Fibroblast of skin of right biceps (primary cell): ENCODE results near the gene ANXA6.
"Not testable (repeated sequence)": the region's sequence is repeated elsewhere in the genome, so short reads cannot be mapped to it uniquely, and the experiment has no call there.

Source experiments
- DNase-seq: peaks from one replicate; pipeline ENCODE4 v3.0.0-alpha.2; 2013

The ANXA6 gene

DNA sequence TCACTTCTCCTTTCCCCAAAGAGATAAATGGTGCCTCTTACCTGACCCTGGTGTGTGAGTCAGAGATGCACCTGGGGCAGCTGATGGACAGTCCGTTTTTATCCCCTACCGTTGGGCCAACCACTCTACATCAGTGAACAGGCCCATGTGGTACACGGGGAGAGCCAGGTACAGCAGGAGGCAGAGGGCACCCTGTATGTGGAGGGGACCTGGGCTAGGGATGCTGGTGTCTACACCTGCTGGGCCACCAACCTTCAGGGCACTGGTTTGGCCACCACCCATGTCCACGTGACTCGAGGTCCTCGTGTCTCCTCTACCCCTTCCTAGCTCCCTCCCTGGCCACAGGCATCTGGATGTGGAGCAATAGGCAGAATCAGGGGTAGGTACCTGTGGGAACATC, 22.7 kb upstream of the ANXA6 start:
- DNase-seq, result no peak

DNA sequence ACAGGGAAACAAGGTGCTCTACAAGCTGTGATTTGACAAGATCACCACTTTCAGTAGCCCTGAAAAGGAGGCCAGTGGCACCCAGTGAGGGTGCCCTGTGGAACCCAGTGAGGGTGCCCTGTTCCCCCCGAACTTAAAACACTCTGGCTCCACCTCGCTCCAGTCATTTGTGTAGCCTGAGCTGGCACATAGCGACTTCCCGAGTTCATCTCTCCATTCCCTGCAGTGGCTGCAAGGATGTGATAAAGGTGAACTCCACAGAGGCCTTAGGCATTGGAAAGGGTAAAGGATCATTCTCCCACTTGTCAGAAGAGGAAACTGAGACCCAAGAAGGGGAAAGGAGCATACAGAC, 21.9 kb upstream of the ANXA6 start:
- no peak for DNase-seq

DNA sequence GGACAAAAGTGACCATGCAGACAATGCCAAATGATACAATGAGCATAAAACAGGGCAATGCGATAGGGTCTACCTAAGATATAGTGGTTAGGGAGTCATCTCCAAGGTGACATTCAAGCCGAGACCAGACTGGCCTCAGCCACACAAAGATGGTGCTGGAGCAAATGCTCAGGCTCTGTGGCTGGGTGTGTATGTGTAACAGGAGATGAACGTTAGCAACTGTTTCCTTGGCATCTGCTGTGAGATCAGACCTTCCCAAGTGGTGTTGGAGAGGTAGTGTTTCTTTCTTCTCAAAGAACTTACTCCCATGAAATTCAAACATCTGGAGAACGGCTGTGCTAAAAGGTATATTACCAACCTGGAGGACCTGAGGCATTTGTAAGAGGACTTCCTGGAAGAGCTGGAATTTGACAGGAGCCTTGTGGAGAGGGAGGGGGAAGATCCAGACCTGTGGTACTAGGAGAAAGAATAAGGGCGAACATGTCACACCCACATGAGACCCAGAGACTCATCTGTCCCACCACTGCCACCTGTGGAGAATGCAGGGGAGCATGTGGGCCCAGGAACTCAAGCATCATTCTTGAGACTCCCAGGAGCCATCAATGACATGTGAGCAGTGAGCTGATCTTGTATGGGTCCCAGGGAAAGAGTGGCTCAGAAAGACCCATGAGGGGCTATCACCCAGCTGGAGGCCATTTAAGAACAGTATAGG, 21.4 kb upstream of the ANXA6 start:
- DNase-seq, result no peak

DNA sequence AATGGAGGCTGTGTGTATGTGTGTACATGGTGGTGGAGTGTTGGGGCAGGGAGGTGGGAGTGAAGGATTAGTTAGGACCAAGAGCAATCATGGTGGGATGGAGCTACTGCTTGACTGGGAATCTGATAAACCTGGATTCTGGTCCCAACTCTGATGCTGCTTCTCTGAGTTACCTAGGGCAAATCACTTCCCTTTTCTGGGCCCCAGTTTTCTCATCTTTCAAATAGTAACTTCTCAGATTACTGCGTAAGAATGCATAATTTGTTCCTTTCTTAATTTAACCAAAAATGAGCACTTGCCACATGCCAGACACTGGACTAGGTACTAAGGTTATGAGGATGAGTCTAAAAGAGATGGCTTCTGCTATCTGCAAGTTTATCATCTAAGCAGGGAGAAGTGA, 20.8 kb upstream of the ANXA6 start:
- no peak for DNase-seq

DNA sequence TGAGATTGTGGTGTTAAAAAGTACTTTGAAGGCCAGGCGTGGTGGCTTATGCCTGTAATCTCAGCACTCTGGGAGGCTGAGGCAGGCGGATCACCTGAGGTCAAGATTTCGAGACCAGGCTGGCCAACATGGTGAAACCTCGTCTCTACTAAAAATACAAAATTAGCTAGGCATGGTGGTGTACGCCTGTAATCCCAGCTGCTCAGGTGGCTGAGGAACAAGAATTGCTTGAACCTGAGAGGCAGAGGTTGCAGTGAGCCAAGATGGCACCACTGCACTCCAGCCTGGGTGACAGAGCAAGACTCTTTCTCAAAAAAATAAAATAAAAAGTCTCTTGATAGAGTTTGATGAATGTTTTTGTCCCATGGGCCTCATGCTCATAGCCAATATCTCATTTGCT, 18.7 kb upstream of the ANXA6 start:
- DNase-seq, result not testable (repeated sequence)

DNA sequence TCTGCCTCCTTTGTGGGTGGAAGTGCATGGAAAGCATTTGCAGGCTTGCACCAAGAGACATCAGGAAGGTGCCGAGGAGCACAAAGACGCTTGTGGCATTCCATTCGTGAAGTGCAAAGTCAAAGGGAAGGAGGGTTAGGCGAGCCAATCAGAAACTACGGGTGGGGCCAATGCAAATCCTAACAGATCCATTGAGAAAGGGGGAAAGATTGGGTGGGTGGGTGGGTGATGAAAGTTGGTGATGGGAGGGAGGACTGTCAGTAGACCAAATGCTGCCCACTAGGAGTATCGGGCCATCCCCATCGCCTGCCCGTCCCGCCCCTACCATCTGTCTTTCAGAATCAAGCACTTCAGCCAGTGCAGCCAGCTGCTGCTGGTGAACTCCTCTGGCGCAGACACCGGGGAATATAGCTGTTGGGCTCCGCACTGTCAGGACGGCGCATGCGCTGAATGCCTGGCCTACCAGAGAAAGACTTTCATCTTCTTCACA, 17.1 kb upstream of the ANXA6 start:
- DNase-seq, result no peak

DNA sequence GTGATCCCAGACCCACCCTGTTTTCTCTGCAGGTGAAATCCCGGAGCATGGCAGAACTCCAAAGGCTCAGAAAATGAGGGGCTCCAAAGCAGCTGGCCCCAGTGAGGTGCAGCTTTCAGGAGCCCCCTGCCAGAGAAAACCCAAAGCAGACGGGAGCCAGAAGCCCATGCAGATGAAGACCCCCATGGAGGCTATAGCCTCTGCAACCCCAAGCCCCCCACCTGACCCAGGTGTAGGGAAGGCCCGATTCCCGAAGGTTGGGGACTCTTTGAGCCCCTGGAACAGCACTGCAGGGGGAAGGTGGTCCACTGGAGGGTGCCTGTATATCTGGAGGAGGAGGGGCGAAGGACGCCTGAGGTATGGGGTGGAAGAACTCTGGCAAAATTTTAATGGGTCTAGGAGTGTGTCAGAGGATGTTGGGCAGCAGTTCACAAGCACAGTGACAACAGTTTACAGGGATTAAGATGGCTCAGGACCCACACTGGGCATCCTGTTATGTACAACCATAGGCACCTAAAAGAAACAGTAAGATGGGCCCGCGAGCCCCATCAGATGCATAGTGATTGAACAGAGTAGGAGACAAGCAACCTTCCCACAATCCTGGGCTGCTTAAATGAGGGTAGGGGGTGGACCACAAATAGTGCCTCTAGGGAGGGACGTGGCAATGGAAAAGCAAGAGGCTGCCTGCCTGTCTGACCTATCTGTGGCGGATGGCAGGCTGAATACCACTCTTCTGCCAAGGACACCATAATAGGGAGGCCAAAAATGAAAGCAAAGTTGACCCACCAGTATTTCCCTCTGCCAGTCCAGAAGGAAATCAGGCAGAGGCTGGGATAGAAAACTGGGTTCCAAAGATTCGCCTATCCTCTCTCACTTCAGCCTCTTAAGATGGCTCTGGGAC, 16.4 kb upstream of the ANXA6 start:
- DNase-seq, result no peak

DNA sequence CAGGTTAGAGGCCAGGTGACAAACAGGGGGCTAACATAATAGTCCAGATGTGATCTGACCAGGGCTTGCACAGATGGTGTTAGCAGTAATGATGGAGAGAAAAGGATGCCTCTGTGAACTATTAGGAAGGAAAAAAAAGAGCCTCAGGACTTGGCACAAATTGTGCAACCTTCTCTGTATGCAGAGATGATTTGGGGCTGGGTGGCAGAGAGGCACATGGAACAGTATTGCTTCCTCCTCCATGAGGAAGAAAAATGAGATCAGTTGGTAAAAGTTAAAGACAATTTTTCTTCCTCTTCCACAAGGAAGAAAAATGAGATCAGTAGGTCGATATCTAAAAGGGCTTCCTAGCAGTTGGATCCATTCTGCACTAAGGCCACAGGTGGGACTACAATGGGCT, 13.9 kb upstream of the ANXA6 start:
- DNase-seq, result no peak

DNA sequence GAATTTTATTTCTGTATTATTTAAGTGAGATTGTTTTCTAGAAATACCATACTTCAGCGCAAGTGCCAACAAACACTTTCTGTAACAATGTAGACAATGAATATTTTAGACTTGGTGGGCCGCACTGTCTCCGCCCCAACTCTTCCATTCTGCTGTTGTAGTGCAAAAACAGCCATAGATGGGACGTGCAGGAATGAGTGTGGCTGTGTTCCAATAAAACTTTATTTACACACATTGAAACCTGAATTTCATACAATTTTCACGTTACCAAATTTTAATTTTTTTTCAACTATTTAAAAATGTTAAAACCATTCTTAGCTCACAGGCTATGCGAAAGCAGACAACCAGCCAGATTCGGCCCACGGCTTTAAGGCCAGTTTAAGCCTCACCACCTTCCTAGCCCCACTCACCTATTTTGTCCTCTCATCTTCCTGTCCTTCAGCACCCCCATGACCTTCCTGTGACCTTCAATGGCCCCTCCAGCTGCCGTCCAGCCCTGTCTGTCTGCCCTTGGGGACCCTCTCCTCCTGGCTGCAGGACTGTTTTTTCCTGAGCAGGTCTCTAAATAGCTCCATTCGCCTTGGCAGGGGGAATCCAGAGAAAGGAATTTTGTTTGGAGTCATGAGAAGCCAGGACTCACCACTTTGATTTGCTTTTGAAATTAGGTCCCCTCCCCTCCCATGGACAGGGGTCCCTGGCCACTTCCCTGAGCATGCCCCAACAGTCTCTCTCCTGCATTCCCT, 11.2 kb upstream of the ANXA6 start:
- no peak for DNase-seq

DNA sequence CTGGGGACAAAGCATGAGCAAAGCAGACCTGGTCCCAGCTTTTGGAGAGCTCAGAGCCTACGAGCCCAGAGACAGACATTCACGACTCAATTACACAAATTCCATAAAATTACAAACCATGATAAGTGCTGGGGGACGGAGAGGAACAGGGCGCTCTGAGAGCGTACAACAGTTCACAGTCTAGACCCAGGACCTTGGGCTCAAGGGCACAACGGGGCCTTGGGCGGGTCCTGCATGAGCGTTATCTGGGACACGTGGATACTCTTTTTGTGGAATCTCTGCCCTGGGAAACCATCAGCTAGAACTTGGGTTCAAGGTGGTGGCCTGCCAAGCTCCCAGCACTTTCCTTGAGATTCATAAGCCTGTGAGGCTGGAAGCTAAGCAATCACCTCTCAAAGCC, 9.4 kb upstream of the ANXA6 start:
- DNase-seq, result no peak

DNA sequence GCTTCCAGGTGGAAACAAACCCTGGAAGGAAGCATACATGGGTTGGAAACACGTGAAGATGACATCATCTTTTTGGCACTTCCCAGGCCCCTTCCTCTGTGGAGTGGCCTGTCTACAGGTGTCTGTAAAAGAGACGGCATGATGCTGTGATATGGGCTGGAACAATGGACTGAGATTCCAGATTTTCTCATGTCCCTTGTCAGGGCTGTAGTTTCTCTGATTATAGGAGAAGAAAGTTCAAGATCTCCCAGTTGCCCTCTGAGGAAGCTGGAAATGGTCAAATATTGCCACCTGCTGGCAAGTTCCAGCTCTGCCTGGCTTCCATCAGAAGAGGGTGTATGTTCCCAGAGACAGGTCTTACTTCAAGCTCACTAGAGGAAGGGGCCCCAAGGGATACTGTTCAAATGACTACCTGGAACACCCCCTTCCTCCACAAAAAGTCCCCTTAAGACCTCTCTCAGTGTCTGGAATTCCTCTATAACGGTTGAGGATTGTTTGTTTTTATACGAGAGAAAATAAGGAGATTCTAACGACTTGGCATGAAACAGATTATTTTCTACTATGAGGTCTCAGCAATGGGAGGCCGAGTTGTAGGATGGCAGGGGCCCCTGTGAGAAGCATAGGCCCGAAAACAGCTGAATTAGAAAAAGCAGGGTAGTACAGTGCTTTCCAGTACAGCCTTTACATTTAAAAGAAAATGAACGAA, 7.3 kb upstream of the ANXA6 start:
- DNase-seq, result peak; percentile 67

DNA sequence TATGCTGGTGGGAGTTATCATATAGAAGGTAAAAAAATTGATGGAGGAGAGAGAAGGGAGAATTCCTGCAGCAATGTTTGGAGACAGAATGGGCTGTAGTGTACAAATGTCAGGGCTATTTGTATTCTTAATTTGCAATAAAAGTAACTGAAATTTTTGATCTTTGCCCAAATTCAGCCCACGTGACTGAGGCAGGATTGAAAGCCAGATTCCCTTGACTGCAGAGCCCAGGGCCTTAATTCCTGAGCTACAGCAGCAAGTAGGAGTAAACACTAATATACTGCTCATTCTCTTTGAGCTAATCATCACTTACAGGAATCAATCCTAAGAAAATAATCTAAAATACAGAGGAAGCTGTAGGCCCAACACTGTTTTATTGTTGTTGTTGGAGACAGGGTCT, 5.2 kb upstream of the ANXA6 start:
- DNase-seq, result no peak

DNA sequence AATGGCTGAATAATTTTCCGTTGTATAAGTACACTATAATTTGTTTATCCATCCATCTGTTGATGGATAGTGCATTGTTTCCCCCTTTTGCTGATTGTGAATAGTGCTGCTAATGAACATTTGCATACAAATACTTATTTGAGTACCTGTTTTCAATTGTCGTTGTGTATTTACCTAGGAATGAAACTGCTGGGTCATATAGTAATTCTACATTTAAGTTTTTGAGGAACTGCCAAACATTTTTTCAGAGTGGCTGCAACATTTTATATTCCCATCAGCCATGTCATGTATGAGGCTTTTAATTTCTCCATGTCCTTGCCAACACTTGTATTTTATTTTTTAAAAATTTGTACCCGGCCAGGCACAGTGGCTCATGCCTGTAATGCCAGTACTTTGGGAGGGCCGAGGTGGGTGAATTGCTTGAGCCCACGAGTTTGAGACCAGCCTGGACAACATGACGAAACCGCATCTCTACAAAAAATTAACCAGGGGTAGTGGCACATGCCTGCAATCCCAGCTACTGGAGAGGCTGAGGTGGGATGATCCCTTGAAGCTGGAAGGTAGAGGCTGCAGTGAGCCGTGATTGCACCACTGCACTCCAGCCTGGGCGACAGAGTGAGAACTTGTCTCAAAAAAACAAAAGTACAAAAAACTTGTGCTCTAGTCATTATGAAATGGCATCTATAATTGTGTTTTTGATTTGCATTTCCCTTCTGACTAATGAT, 2.2 kb upstream of the ANXA6 start:
- no peak for DNase-seq

DNA sequence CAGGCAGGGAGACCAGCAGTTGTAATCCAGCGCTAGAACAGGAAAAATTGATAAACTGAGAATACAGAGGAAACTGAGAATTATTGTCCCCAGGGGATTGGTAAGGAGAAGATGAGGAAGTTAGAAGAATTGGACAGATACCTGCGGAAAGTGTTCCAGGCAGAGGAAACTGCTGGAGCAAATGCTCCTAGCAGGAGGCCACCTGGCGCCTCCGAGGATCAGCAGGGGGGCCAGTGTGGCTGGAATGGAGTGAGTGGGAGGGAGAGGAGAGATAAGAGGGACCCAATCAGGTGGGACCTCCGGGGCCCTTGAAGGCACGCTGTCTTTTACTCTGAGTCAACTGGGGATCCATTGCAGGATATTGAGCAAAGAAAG, 695 bp upstream of the ANXA6 start:
- DNase-seq, result no peak

DNA sequence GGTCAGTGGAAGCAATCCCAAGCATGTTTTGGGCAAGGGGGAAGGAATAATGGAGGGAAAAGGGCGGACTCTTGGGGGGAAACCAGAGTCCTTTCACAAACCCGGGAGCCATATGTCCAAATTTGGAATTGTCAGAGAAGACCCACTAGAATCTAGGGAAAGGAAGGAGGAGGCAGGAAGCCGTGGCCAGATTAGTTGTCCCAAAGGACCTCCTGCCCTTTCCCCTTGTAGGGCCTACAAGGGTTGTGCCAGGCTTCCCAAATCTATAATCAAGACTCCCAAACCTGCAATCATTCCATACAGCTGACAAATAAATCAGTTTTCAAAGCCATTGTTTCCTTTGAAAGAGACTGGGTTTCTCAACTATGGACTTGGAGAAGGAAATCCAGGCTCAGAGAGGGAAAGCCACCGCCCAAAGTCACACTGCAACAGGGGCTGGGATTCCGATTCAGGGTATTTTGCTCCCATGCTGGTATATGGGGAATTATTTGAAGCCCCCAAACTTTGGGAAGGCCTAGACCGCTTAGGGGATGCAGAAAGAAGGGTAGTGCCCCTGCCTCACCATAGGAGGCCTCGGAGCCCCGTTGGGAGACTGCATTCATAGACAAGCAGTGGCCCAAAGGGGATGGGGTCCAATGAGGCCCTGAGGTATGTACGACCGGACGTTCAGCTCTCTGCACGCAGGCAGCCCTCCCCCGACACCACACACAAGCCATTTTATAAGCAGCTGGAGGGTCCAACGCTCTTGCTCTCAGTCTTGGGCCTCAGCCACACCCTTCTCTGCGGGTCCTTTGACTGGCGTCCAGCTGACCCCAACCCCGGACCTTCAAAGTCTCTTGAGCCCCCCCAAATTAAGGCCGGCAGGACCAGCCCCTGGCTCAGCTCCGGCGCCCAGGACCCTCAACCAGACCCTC, 815 bp downstream of the ANXA6 start:
- peak; percentile 56 for DNase-seq

DNA sequence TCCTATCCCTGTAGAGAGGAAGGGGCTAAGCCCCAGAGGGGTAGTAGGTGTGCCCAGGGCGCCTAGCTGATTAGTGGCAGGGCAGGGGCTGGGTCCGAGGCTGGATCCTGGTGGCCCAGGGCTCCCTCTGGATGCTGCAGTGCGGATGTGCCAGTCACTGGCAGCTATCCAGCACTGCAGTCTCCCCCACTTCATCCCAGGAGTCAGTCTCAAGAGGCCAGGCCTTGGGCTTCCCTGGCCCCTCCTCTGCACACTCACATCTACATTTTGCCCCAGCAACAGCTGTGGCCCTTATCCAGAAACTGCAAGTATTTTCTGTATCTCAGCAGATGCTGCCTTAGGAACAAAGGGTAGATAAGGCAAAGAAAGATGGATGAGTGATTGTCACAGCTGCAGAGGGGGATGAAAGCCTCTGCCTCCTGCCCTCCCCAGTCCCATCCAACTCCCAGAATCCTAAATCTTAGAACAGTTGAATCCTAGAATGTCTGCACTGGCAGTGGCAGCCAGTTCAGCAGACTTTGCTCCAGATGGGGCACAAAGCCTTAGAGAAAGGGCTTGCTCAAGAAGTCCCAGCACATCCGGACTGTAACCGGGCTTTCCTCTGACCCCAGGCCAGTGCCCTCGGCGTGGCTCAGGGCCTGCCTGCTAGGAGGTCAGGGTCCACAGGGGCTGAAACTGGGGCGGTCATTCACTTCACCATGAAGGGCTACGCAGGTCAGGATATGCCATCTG, 1.6 kb downstream of the ANXA6 start:
- DNase-seq, result peak; percentile 63

DNA sequence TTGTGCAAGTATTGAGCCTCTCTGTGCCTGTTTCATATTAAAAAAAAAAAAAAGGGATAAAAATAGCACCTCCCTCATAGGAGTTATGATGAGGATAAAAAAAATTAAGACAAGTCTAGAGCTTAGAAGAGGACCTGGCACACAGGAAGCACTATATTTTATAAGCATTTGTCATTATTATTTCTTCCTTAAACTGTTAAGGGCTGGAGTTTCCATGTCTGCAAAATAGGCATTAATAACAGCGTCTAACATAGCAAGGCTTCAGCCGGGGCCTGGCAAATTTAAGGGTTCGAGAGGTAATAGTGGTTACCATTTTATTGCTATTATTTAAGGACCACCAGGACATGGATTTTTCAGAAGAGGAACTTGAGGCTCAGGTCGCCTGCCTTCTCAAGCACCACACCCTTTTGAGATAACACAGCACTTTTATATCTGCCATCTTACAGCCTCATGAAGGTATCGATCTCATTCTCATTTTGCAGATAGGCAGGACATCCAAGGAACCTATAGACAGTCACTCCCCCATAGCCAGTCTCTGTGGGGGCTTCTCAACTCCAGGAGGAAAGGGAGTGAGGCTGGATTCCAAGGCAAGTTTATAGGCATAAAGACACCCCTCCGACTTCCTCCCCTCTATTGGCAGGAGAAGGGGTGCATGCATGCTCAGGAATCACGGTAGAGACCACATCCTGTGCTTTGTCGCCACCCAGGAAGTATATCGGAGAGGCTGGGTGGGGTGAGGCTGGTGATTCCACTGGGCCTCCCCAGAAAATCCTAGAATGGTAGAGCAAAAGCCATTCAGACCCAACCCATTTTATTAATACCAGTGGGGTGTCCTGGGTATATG, 2.4 kb downstream of the ANXA6 start:
- DNase-seq, result peak; percentile 52

DNA sequence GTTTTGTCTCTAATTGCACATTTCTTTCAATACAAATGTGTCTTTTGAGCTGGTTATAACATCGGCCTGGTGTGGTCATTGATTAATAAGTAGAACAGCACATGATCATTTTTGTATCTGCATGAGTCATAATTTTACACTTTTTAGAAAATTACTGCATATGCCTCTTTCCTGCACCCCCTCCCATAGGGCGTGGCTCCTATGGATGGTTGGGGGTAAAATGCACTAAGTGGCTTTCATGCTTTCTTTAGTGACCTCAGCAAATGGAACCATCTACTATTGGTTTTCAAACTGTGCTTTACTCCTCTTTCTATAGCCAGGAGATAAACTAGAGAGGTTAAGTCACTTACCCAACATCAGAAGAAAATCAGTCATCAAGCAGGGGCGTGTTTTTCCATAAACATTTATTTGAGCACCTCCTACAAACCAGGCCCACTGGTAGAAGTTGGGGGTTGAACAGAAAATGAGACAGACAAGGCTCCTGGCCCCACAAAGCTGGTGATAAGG, 3.8 kb downstream of the ANXA6 start:
- DNase-seq, result no peak

DNA sequence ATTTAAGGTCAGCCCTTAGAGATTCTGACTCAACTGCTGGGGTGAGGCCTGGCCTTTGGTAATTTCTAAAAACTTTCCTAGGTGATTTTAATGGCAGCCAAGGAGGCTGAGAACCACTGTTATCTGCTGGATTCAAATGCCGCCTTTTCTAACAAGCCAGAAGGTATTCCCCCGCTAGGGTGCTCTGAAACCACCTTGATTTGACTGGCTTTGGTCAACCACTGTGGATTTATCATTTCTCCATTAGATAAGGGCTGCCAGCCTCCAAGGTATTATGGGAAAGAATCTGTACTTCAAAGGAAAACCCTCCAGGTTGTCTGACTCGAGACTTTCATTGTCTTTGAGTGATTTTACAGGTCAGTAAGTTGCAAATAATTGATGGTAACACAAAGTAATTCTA, 4.3 kb downstream of the ANXA6 start:
- no peak for DNase-seq
